HG03558 (cell line): Measurements from ENCODE around the gene SUN5.

Source experiments
- ATAC-seq: cut with Tn5 transposase; IDR thresholded peaks from one replicate; pipeline ENCODE4 v1.9.1; 2021; ENCODE audit warnings: moderate number of reproducible peaks; ENCODE audit not compliant: unreplicated experiment; ENCODE audit errors: extremely low read depth

Gene SUN5

GRCh38 chr20:33026779-33027759 lies 22.8 kb upstream of the SUN5 start:
- no peak for ATAC-seq

GRCh38 chr20:33026072-33026778 lies 22.0 kb upstream of the SUN5 start:
- ATAC-seq = no peak

GRCh38 chr20:33025318-33025876 lies 21.2 kb upstream of the SUN5 start:
- no peak for ATAC-seq

- no peak for ATAC-seq
Observed at GRCh38 chr20:33024609-33025317, 20.5 kb upstream of the SUN5 start.

- no peak for ATAC-seq
Observed at GRCh38 chr20:33024243-33024560, 20.0 kb upstream of the SUN5 start.

- ATAC-seq = no peak
Observed at GRCh38 chr20:33023439-33024242, 19.4 kb upstream of the SUN5 start.

GRCh38 chr20:33022694-33023438 lies 18.6 kb upstream of the SUN5 start:
- no peak for ATAC-seq

GRCh38 chr20:33022289-33022688 lies 18.1 kb upstream of the SUN5 start:
- ATAC-seq = no peak

- no peak for ATAC-seq
Observed at GRCh38 chr20:33021879-33022278, 17.6 kb upstream of the SUN5 start.

GRCh38 chr20:33020278-33021161 lies 16.3 kb upstream of the SUN5 start:
- ATAC-seq = no peak

- no peak for ATAC-seq
Observed at GRCh38 chr20:33019465-33020277, 15.4 kb upstream of the SUN5 start.

GRCh38 chr20:33018169-33018931 lies 14.1 kb upstream of the SUN5 start:
- ATAC-seq = no peak

- no peak for ATAC-seq
Observed at GRCh38 chr20:33017542-33017941, 13.3 kb upstream of the SUN5 start.

GRCh38 chr20:33016581-33017109 lies 12.4 kb upstream of the SUN5 start:
- ATAC-seq = no peak

- ATAC-seq = no peak
Observed at GRCh38 chr20:33015700-33016580, 11.7 kb upstream of the SUN5 start.
